VCaP (cell line): Measurements from ENCODE around the gene DGKI.

Source experiments
- H3K27ac ChIP-seq: fragments of 450-650 bp; 2 replicates; pipeline ENCODE4 v1.5.1; 2017
- TF ChIP-seq, protein P1 (sequence below): fragments of 450-650 bp; conservative IDR thresholded peaks from 2 replicates; pipeline ENCODE4 v1.5.1; 2017; ENCODE audit warnings: mild to moderate bottlenecking, moderate library complexity

The DGKI gene

DNA sequence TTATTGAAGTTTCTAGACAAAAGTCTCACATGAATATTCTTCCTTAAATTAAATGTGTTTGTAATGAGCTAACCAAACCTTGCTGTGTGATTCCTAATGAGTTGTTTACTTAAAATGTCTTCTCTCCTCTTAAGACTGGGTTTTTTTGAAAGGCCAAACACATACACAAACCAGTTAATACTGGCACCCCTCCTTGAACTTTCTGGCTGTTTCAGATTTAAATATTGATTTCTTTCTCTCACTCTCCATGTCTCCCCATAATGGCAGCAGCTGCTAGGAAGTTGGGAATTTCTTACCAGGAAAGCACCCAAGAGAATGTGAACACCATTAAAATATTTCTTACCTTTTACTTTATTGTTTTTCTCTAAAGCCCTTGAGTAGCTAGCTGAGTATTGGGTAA is 491.8 kb downstream of the DGKI start:
- no peak overlapping the region for H3K27ac ChIP-seq
- TF ChIP-seq, protein P1, sequence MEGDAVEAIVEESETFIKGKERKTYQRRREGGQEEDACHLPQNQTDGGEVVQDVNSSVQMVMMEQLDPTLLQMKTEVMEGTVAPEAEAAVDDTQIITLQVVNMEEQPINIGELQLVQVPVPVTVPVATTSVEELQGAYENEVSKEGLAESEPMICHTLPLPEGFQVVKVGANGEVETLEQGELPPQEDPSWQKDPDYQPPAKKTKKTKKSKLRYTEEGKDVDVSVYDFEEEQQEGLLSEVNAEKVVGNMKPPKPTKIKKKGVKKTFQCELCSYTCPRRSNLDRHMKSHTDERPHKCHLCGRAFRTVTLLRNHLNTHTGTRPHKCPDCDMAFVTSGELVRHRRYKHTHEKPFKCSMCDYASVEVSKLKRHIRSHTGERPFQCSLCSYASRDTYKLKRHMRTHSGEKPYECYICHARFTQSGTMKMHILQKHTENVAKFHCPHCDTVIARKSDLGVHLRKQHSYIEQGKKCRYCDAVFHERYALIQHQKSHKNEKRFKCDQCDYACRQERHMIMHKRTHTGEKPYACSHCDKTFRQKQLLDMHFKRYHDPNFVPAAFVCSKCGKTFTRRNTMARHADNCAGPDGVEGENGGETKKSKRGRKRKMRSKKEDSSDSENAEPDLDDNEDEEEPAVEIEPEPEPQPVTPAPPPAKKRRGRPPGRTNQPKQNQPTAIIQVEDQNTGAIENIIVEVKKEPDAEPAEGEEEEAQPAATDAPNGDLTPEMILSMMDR: no peak

DNA sequence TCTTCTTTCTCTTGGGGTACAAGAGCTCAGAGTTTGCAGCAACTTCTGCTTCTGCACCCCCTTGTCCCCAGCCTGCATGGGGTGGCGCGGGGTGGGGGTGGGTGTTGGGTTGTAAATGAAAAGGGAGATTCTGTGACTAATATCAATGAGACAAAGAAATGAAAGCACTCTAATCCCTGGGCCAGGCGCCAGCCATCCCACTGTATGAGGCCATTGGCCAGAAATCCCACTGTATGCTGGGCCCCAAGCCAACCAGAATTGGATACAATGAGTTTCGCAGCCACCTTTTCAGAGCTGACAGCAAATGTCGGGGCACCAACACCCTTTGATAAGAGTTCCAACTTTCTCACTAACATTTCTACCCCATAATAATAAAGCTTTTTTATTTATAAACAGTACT is 492.4 kb downstream of the DGKI start:
- no peak overlapping the region for H3K27ac ChIP-seq
- TF ChIP-seq, protein P1: no peak

DNA sequence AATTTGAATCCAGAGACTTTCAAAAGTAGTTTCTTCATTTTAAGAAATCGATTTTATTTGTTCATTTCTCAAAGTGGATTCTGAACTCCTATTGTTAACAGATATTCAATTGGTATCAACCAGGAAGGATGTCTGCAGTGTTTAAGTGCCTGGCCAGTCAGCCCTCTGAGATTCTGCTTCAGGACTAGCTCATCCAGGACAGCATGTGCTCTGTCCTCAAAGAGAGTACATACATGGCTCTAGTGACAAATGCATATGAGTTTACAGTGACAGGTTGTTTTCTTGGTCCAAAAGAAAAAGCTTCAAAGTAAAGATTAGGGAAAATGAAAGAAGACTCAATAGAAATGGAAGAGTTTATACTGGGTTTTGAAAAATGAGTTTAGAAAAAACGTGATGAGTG is 494.8 kb downstream of the DGKI start:
- H3K27ac ChIP-seq: no peak overlapping the region
- TF ChIP-seq, protein P1: no peak

DNA sequence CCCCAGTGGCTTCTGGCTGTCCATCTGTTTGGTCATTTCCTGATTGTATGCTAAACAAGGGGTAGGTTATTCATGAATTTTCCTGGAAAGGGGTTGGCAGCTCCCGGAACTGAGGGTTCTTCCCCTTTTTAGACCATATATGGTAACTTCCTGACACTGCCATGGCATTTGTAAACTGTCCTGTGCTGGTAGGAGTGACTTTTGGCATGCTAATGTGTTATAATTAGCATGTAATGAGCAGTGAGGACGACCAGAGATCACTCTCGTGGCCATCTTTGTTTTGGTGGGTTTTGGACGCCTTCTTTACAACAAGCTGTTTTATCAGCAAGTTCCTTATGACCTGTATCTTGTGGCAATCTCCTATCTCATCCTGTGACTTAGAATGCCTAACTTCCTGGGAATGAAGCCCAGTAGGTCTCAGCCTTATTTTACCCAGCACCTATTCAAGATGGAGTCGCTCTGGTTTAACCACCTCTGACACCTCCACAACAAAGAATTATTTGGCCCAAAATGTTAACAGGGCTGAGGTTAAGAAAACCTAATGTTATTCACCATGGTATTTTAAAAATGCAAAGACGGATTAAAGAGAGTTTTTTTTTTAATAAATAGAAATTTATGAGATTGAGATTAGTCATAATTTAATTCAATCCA is 500.9 kb downstream of the DGKI start:
- TF ChIP-seq, protein P1: no peak
- H3K27ac ChIP-seq: no peak overlapping the region

DNA sequence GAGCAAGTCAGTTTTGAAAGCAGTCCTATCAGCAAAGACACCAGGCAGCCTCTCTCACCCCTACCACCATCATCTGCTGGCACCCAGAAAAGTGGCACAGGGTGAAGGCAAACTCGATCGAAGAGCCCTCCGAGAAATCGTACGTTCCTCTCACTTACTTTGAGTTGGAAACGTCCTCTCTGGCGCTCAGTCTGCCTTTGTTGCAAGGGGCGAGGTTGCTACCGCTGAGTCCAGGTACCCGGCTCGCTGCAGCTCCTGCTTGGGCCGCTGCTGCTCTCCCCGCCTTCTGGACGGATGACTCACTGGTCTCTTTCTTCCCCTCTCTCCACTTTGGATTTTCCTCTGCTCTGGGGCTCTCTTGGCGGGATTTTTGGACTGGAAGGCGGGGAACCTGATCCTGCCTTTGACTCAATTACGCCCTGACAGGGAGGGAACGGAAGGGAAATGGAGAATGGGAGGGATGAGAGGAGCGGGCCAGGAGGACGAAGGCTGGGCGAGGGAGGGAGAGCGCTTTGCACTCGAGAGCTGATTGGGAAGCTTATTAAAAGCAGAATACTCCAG is 503.4 kb downstream of the DGKI start, which contains the start of gene PTN:
Gene PTN (minus strand): TSS at position 453 of the 561 bp plus-strand sequence. CDS start 88,760 bp downstream, outside the sequence.
- TF ChIP-seq, protein P1: no peak
- H3K27ac ChIP-seq: no peak within 1 kb of the TSS

DNA sequence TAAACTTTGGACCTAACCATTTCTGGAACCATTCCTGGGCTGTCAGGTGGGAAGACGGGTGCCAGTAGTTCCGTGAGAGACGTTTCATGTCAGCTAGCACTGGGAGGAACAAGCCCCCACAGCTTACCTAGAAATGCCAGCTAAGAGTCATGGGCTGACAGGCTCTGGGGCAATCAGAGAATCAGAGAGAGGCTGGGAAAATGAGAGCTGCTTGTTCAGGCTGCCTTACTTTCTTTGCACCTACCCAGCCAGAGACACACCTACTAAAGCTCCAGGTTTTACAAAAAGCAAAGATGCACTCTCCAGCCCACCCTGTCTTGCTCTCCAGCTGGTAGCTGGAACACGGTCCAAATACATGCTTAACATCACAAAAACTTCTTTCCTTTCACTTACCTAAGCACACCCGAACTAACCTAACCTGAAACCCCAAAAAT is 503.9 kb downstream of the DGKI start:
- no peak overlapping the region for H3K27ac ChIP-seq
- TF ChIP-seq, protein P1: no peak

DNA sequence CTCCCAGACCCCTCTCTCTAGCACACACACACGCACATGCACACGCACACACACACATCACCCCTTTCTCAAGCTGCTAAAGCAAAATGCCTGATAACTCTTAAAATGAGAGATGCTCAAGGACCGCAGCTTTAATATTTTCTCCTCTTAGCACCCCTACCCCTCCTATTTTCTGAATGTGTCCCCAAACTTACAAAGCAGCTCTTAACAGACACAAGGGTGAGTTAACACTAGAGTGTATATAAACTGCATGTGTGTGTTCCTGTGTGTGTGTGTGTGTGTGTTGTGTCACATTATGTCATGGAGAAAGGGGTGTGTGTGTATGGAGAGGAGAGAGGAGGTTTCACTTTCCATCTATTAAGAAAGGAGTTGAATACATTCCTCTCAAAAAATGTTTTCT is 504.5 kb downstream of the DGKI start:
- TF ChIP-seq, protein P1: no peak
- H3K27ac ChIP-seq: no peak overlapping the region
